DND-41 (cell line): ENCODE measurements around the gene SP140L.

Experiments used
- ATAC-seq: fragments of 200-7000 bp; cut with Tn5 transposase; 3 replicates; pipeline ENCODE4 v1.9.1; 2021; ENCODE audit warnings: low read depth; ENCODE audit not compliant: insufficient read depth
- DNase-seq: peaks from one replicate; pipeline ENCODE4 v3.0.0-alpha.2; 2020
- H2AFZ ChIP-seq: 2 replicates; pipeline ENCODE4 v1.6.0; 2012; ENCODE audit warnings: low read depth, low read length
- H3K27ac ChIP-seq: 2 replicates; pipeline ENCODE4 v1.5.1; 2012; ENCODE audit warnings: low read length, inconsistent platforms
- H3K27me3 ChIP-seq: fragments of 200-600 bp; sonication (generic); 2 replicates; pipeline ENCODE4 v1.6.0; 2012; ENCODE audit warnings: low read length, mild to moderate bottlenecking, inconsistent platforms; ENCODE audit not compliant: insufficient read depth, poor library complexity
- H3K36me3 ChIP-seq: 2 replicates; pipeline ENCODE4 v1.5.1; 2012; ENCODE audit warnings: low read length, inconsistent platforms; ENCODE audit not compliant: insufficient read depth
- H3K4me1 ChIP-seq: 2 replicates; pipeline ENCODE4 v1.5.1; 2012; ENCODE audit warnings: mild to moderate bottlenecking, low read length; ENCODE audit not compliant: insufficient read depth
- H3K4me2 ChIP-seq: 2 replicates; pipeline ENCODE4 v1.6.0; 2012; ENCODE audit warnings: mild to moderate bottlenecking, moderate library complexity, low read length, inconsistent platforms; ENCODE audit not compliant: insufficient read depth
- H3K4me3 ChIP-seq, 2 experiments: fragments of 200-600 bp in 1 of 2; shearing (Covaris generic) in 1 of 2; 2 replicates each; pipeline ENCODE4 v1.5.1; 2012 to 2016; ENCODE audit warnings: inconsistent platforms in 2 of 2, low read length in 2 of 2, mild to moderate bottlenecking in 2 of 2, low read depth in 1 of 2, moderate library complexity in 1 of 2
- H3K79me2 ChIP-seq: 2 replicates; pipeline ENCODE4 v1.6.0; 2012; ENCODE audit warnings: low read length, inconsistent platforms; ENCODE audit not compliant: insufficient read depth
- H3K9ac ChIP-seq: 2 replicates; pipeline ENCODE4 v1.6.0; 2012; ENCODE audit warnings: low read depth, mild to moderate bottlenecking, inconsistent platforms, low read length, moderate library complexity
- H3K9me3 ChIP-seq: 2 replicates; pipeline ENCODE4 v1.5.1; 2012; ENCODE audit warnings: low read length, moderate library complexity, mild to moderate bottlenecking, inconsistent platforms; ENCODE audit not compliant: insufficient read depth, severe bottlenecking
- H4K20me1 ChIP-seq: 2 replicates; pipeline ENCODE4 v1.6.0; 2012; ENCODE audit warnings: low read length; ENCODE audit not compliant: insufficient read depth
- CTCF ChIP-seq: IDR thresholded peaks from 2 replicates; pipeline ENCODE4 v1.5.1; 2012; ENCODE audit warnings: borderline replicate concordance, low read length, moderate library complexity, mild to moderate bottlenecking; ENCODE audit not compliant: poor library complexity, severe bottlenecking; ENCODE audit errors: extremely low read depth
- EZH2 ChIP-seq: IDR thresholded peaks from 3 replicates; pipeline ENCODE4 v1.6.1; 2012; ENCODE audit warnings: borderline replicate concordance, low read depth, mild to moderate bottlenecking, moderate library complexity, low read length, inconsistent platforms; ENCODE audit not compliant: severe bottlenecking

The SP140L gene

GRCh38 chr2:230328155-230328458 is 1.1 kb downstream of the SP140L start:
- H3K9ac ChIP-seq = peak overlapping the region; percentile 98
- DNase-seq (no peak), ATAC-seq (no peak)
- peaks cover 64% of the 10 kb centered on the region for H3K79me2 ChIP-seq
- H3K9me3 ChIP-seq = no peaks in the 10 kb centered on the region
- no peaks in the 10 kb centered on the region for H3K27me3 ChIP-seq
- H3K4me1 ChIP-seq = peaks cover 52% of the 10 kb centered on the region
- H3K36me3 ChIP-seq = peaks cover 15% of the 10 kb centered on the region
- peak overlapping the region; percentile 57; the same call in 1 of the 2 replicates for H3K27ac ChIP-seq
- H4K20me1 ChIP-seq = no peaks in the 10 kb centered on the region
- H3K4me2 ChIP-seq = peak overlapping the region; percentile 90
- TF ChIP-seq EZH2 = no peak
- TF ChIP-seq CTCF = no peak
- H2AFZ ChIP-seq = no peak overlapping the region
- H3K4me3 ChIP-seq = peak overlapping the region; percentile 60 to 82; a peak in 3 of 4 replicates

- ATAC-seq (no peak), DNase-seq (no peak)
- no peak overlapping the region for H3K9ac ChIP-seq
- H3K36me3 ChIP-seq = peaks cover 22% of the 10 kb centered on the region
- H3K4me3 ChIP-seq = no peak overlapping the region
- peak overlapping the region; percentile 30; the same call in 1 of the 2 replicates for H3K4me2 ChIP-seq
- no peaks in the 10 kb centered on the region for H3K9me3 ChIP-seq
- H2AFZ ChIP-seq = no peak overlapping the region
- TF ChIP-seq EZH2 (no peak), CTCF (no peak)
- no peaks in the 10 kb centered on the region for H4K20me1 ChIP-seq
- peaks cover 55% of the 10 kb centered on the region for H3K4me1 ChIP-seq
- 0 out of 2 replicates have a peak overlapping the region, but pooled peaks have one; percentile 4 for H3K27ac ChIP-seq
- peaks cover 79% of the 10 kb centered on the region for H3K79me2 ChIP-seq
- H3K27me3 ChIP-seq = no peaks in the 10 kb centered on the region
Observed at GRCh38 chr2:230329946-230330605, 3.1 kb downstream of the SP140L start.

GRCh38 chr2:230330725-230331124 is 3.7 kb downstream of the SP140L start:
- H3K4me2 ChIP-seq = peak overlapping the region; percentile 20; the same call in 1 of the 2 replicates
- no peak overlapping the region for H3K27ac ChIP-seq
- TF ChIP-seq EZH2 (no peak), CTCF (no peak)
- ATAC-seq = no peak
- peaks cover 55% of the 10 kb centered on the region for H3K4me1 ChIP-seq
- H3K79me2 ChIP-seq = peaks cover 86% of the 10 kb centered on the region
- H3K4me3 ChIP-seq = no peak overlapping the region
- no peak overlapping the region for H3K9ac ChIP-seq
- no peak for DNase-seq
- H3K27me3 ChIP-seq = no peaks in the 10 kb centered on the region
- peaks cover 27% of the 10 kb centered on the region for H3K36me3 ChIP-seq
- no peaks in the 10 kb centered on the region for H3K9me3 ChIP-seq
- H2AFZ ChIP-seq = no peak overlapping the region
- no peaks in the 10 kb centered on the region for H4K20me1 ChIP-seq
